ENCODE results near the gene RERE.

GRCh38 chr1:8587784-8588183, 229.7 kb downstream of the RERE start:
- TF ChIP-seq CTCF (conservative IDR thresholded peaks at IDR 0.05; ENCODE audit: low read depth in 2 of 2) (no peak), REST (IDR thresholded peaks at IDR 0.05; ENCODE audit: unreplicated experiment) (no peak), POLR2AphosphoS5 (IDR thresholded peaks at IDR 0.05; ENCODE audit: low read depth) (no peak), EZH2phosphoT487 (IDR thresholded peaks at IDR 0.05; ENCODE audit: unreplicated experiment) (no peak), EZH2 (IDR thresholded peaks at IDR 0.05; ENCODE audit: low read depth, unreplicated experiment) (no peak), CREB1 (CRISPR knock-in tag; IDR thresholded peaks at IDR 0.05; ENCODE audit: low read depth) (no peak)
